ELR (cell line): ENCODE data around the gene ERO1B.
"Not testable (repeated sequence)": the region's sequence is repeated elsewhere in the genome, so short reads cannot be mapped to it uniquely, and the experiment has no call there.

Experiments used
- DNase-seq: peaks from one replicate; pipeline ENCODE4 v3.0.0-alpha.2; 2015; ENCODE audit warnings: low read depth

Gene ERO1B

GRCh38 chr1:236281654-236282424, at the start of gene ERO1B:
TSS of gene ERO1B (minus strand) at chr1:236281958. CDS start at chr1:236281783, 175 bp downstream.
- DNase-seq: peak; percentile 97

GRCh38 chr1:236331412-236331811, 49.7 kb upstream of the ERO1B start:
- DNase-seq: not testable (repeated sequence)

GRCh38 chr1:236326432-236326831, 44.7 kb upstream of the ERO1B start:
- no peak for DNase-seq

- no peak for DNase-seq
Observed at GRCh38 chr1:236325567-236325966, 43.8 kb upstream of the ERO1B start.

- no peak for DNase-seq
Observed at GRCh38 chr1:236323819-236324411, 42.2 kb upstream of the ERO1B start.

- no peak for DNase-seq
Observed at GRCh38 chr1:236322566-236323409, 41.0 kb upstream of the ERO1B start.

GRCh38 chr1:236321101-236321500, 39.3 kb upstream of the ERO1B start:
- no peak for DNase-seq

- no peak for DNase-seq
Observed at GRCh38 chr1:236320671-236321070, 38.9 kb upstream of the ERO1B start.

- no peak for DNase-seq
Observed at GRCh38 chr1:236320214-236320613, 38.5 kb upstream of the ERO1B start.

- no peak for DNase-seq
Observed at GRCh38 chr1:236316437-236316836, 34.7 kb upstream of the ERO1B start.

GRCh38 chr1:236315518-236315917, 33.8 kb upstream of the ERO1B start:
- no peak for DNase-seq

- no peak for DNase-seq
Observed at GRCh38 chr1:236315092-236315491, 33.3 kb upstream of the ERO1B start.

GRCh38 chr1:236314050-236314449, 32.3 kb upstream of the ERO1B start:
- DNase-seq: not testable (repeated sequence)

- DNase-seq: no peak
Observed at GRCh38 chr1:236313427-236313826, 31.7 kb upstream of the ERO1B start.

GRCh38 chr1:236311040-236311439, 29.3 kb upstream of the ERO1B start:
- DNase-seq: no peak

GRCh38 chr1:236308827-236309226, 27.1 kb upstream of the ERO1B start:
- no peak for DNase-seq

- no peak for DNase-seq
Observed at GRCh38 chr1:236307435-236307834, 25.7 kb upstream of the ERO1B start.

GRCh38 chr1:236304682-236305081, 22.9 kb upstream of the ERO1B start:
- no peak for DNase-seq

- DNase-seq: no peak
Observed at GRCh38 chr1:236303675-236304074, 21.9 kb upstream of the ERO1B start.

- DNase-seq: no peak
Observed at GRCh38 chr1:236302941-236303340, 21.2 kb upstream of the ERO1B start.

GRCh38 chr1:236301958-236302335, 20.2 kb upstream of the ERO1B start:
- no peak for DNase-seq

GRCh38 chr1:236301080-236301957, 19.6 kb upstream of the ERO1B start:
- no peak for DNase-seq
